Activated naive CD4-positive, alpha-beta T cell treated with Interleukin-2 at 50 U/mL for 16 hours (primary cell): ENCODE measurements around the gene CRELD2.

Experiments used
- DNase-seq: peaks from one replicate; pipeline ENCODE4 v3.0.0-alpha.2; 2020

Gene CRELD2

DNA sequence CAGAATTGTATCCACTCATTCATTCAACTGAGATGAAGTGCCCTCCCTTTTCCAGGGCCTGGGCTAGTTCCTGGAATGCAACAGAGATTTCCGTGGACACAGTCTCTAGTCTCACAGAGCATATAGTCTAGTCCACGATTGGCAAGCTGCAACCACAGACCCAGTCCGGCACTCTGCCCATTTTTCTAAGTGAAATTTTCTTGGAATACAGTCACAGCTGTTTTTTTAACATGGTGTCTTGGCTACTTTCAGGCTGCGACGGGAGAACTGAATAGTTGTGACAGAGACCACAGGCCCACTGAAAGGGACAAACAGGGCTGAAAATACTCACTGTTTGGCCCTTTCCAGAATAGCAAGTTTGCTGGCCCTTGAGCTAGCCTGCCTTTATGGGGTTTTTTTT, 29.4 kb upstream of the CRELD2 start:
- DNase-seq: no peak

DNA sequence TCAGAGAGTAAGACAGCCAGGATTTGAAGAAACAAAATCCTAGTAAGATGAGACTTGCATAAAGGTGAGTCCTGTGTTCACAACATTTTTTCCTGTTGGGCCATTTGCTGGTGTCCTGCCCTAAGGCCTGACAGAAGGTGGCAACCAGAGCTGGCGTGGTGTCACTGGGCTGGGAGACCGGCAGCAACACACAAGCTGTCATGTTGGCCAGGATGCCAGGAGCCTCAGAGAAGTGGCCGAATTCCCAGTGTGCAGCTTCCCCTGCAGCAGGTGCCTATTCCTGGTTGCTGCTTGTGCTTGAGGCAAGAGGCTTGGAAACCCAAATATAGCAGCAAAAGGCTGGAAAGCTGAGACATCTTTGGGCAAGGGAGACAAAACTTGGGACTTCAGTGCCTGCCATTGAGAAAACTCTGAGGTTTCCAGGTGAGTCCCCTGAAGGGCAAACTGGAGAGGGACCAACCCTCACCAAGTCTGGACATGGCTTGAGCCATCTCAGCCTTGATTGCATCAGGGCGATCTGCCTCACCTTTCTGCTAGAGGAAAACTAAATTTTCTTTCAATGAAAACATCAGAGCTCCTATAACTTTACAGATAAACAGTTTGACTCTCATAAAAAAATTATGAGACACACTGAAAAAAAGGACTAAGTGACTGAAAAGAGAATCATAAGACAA, 26.1 kb upstream of the CRELD2 start:
- DNase-seq: no peak

DNA sequence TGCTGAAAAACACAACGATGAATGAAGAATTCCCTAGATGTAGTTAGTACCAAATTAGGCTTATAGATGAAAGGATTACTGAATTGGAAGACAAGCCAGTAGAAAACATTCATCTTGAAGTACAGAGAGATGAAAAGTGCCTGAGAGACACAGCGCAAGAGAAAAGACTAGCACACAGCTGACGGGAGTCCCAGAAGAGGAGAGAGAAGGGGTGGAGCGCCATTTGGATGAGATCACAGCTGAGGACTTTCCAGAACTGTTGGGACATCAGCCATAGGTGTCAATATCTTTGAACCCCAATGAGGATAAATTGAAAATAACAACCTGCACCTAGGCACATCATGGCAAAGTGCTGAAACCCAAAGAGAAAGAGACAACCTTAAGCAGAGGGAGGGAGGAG, 25.4 kb upstream of the CRELD2 start:
- no peak for DNase-seq

DNA sequence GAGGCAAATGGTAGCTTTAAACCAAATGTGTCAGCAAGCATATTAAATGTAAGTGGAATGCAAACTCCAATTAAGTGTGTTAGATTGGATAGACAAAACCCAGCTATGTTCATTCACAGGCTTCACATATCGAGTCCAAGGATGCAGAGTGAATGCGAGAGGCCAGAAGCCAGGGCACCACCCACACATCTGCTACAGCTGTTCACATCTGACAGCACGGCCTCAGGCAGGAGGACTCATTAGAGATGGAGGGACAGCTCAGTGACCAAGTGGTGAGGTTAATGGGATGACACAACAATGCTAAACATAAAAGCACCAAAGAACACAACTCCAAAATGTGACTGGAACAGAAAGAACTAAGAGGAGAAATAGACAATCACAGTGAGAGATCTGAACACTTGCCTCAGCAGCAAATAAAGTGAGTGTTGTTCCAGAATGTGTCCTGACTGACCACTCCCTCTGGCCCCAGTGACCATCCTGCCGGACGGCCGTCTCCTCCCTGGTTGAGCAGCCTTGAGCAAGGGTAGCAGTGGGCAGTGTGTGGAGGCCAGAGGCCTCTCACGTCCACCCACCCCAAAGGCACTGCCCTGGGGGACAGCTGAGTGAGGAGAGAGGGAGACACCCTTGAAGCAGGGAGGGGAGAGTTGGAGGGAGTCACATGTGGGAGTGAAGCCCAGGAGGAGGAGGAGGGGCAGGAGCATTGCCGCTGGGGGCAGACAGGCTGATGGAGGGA, 23.9 kb upstream of the CRELD2 start:
- no peak for DNase-seq

DNA sequence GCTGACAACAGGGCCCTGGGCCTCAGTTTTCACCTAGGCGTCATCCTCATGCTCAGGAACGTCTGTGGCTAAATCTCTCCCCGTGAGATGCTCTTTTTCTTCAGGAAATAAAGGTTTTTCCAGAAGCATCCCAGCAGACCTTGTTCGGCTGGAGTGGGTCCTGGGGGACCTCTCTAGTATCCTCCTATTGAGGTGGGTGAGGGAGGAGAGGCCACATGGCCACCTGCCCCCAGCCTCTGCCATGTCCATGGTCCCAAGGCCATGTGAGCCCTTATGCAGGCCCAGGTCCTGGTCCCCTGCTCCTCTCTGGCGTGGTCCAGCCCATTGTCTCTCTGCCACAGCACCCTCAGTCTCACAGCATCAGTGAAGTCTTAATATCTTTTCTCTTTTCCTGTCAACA, 22.2 kb upstream of the CRELD2 start:
- DNase-seq: no peak

DNA sequence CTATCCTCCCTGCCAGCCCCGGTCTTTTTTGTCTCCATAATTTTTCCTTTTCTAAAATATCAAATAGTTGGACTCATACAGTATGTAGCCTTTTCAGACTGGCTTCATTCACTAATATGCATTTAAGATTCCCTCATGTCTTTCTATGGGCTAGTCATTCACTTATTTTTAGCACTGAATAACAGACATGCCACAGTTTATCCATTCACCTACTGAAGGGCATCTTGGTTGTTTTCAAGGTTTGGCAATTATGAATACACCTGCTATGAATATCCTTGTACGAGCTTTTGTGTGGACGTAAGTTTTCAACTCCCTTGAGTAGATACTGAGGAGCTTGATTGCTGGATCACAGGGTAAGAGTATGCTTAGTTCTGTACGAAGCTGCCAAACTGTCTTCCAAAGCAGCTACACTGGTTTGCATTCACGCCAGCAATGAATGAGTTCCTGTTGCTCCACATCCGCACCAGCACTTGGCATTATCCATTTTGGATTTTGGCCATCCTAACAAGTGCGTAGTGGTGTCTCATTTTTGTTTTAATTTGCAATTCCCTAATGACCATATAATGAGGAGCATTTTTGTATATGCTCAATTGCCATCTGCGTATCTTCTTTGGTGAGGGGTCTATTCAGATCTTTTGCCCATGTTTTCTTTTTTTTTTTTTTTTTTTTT, 21.3 kb upstream of the CRELD2 start:
- DNase-seq: no peak

DNA sequence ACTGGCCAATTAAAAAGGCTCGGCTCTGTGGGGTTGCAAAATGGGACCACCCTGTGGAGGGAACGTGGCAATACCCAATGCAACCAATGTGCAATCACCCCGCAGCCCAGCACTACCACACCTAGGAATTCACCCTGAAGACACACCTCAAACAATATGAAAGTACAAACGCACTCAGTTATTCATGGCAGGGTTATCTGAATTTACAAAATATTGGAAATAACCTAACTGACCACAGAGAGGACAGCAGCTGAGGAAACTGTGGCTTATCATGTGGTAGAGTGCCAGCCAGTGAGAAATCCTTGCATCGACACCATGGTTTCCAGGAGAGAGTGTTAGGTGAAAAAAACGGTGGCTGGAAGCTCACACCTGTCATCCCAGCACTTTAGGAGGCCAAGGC, 18.9 kb upstream of the CRELD2 start:
- DNase-seq: no peak

DNA sequence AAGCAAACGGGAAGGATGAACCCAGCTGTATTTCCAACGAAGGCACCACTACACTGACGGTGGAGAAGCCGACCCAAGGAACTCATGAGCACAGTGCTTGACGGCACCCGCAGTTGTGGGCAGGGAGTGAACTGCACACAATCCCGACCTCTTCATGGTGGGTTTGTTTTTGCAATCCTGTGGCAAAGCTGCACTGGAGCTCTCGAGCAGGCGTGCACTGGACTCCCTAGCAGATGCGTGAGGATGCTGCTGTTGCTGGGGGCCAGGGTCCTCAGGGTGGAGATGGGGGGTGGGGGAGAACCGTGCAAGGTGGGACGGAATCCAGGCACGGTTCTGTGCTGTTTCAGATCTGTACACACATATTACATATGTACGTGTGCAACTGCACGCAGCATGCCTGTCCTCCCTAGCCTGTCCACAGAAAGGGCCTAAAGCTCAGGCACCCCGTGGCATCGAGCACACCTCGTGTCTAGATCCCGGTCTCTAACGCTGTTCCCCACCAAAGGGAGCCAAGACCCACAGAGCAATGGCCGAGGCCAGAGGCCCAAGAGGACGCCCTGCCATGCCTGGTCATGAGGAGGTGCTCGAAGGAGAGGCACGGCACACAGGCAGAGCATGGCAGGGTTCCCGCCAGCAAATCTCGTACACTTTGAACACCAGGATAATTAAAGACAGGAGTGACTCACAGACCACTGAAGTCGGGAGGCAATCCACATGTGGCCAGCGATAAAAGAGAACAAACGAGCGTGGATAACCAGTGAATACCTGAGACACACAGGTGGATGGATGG, 17.8 kb upstream of the CRELD2 start:
- no peak for DNase-seq

DNA sequence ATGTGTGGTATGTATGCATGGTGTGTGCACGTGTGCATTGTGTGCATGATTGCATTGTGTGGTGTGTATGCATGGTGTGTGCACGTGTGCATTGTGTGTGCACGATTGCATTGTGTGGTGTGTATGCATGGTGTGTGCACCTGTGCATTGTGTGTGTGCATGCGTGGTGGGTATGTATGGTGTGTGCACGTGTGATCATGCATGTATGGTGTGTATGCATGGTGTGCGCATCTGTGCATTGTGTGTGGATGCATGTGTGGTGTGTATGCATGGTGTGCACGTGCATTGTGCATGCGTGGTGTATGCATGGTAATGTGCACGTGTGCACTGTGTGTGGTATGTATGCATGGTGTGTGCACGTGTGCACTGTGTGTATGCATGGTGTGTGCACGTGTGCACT, 17.0 kb upstream of the CRELD2 start:
- DNase-seq: no peak

DNA sequence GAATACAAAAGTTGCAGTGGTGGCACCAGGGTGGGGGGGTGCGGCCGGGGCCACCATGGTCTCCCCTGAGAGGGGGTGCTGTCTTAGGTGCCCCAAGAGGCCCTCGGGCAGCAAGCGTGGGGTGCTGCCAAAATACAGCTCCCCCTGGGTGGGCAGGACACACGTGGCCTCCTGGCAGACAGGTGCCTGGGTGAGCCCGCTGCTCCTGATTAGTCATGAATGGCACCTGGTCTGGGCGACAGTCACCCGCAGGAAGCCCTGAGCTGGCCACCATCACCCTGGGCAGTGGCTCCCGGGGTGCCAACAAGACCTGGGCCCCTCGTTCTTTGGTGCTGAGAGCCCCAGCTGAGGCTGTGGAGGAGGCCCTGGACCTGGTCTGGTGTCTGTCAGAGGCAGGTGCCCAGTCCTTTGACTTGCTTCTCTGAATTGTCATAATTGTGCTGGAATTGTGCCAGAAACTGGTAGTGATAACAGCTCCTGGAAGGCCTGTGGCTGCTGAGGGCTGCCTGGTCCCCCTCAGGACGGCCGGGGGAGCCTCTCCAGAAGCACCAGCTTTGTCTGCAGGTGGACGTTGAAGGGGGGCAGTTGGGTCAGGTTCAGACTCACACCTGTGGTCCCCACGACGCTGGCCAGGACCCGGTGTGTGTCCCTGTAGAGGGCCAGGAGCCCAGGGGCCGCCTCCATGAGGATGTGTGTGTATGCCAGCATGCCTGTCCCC, 15.0 kb upstream of the CRELD2 start:
- DNase-seq: no peak

DNA sequence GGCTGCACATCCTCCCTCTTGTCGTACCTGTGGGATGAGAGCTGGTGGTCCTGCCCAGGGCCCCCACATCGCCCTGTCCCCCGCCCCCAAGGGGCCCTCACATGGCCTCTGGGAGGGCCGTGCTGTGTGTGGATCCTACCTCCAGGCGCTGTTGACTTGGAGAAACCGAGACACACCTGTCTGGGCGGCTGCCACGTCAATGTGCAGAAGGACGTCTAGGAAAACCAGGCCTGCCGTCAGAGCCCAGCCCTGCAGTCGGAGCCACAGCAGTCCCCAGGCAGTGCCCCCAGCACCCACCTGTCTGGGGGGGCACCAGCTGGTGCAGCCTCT, 14.4 kb upstream of the CRELD2 start:
- no peak for DNase-seq

DNA sequence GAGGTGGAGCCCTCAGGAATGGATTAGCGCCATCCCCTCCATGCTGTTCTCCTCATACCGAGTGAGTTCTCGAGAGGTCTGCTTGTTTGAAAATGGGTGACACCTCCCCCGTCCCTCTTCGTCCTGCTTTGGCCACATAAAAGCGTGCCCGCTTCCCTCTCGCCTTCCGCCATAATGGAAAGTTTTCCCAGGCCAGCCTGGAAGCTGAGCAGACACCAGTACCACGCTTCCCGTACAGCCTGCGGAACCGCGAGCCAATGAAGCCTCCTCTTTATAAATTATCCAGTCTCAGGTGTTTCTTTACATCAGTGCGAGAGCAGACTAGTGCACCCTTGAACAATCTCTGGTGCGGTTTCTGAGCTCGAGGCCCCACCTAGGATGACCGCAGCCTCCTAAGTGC, 13.0 kb upstream of the CRELD2 start:
- DNase-seq: no peak

DNA sequence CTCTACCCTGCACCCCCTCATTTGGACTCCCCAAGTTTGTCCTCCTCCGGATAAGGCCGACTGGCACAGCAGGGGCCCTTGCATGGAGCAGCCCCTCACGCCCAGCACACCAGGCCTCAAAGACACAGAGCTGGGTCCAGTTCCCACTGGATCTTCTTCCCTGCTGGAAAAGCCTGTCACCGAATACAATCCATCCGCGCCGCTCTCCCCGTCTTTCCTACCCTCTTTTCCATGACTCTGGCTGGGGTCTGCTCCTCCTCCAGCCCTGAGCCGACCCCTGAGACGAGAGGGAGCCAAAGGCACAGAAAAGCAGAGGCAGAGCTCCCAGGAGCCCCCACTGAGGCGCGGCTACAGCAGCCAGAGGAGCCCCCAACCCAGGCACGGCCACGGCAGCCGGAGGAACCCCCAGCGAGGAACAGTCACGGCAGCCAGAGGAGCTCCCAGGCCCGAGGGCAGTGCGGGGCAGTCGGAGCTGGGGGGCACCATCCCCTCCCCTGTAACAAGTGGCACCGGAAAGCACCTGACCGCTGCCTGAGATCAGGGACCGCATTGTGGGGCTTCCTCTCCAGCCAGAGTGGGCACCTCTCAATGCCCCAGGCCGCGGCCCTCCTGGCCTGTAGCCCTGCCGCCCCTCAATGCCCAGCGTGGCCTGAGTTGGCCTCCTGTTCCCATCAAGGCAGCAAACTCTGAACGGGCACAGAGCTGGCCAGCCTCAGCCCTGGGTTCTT, 12.2 kb upstream of the CRELD2 start:
- no peak for DNase-seq

DNA sequence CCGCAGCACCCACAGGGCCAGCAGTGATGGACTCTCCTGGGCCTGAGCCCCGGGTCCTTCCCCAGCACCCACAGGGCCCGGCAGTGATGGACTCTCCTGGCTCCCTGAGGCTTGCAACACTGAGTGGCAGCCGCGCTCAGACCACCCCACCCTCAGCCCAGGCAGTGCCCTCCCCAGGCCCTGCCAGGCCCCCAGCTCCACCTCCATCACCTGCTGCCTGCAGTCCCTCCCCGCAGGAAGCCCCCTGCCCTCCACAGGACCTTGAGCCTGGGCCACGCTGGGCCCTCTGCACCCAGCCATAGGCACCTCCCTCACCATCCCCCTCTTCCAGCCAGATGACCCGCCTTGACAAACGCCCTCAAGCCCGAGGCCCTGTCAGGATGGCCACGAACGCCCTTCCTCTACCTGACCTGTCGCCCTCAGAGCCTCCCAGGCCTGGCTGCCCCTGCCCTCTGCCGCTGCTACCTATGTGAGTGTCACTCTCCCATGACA, 11.6 kb upstream of the CRELD2 start:
- DNase-seq: no peak

DNA sequence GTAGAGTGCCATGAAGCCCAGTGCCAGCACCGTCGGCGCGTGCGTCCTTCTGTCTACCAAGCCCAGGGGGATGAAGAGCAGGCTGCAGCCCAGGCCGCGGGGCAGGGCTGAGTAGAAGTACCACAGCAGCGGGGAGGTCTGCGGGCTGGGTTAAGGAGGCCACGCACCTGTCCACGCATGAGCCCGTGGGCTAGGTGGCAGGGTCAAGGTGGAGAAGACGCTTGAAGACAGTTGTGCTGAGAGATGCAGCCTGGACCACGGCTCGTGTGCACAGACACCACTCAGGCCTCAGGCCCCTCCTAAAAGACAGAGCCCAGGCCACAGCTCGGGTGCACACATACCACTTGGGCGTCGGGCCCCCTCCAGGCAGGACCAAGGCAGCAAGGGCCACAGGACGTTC, 10.6 kb upstream of the CRELD2 start:
- DNase-seq: no peak

DNA sequence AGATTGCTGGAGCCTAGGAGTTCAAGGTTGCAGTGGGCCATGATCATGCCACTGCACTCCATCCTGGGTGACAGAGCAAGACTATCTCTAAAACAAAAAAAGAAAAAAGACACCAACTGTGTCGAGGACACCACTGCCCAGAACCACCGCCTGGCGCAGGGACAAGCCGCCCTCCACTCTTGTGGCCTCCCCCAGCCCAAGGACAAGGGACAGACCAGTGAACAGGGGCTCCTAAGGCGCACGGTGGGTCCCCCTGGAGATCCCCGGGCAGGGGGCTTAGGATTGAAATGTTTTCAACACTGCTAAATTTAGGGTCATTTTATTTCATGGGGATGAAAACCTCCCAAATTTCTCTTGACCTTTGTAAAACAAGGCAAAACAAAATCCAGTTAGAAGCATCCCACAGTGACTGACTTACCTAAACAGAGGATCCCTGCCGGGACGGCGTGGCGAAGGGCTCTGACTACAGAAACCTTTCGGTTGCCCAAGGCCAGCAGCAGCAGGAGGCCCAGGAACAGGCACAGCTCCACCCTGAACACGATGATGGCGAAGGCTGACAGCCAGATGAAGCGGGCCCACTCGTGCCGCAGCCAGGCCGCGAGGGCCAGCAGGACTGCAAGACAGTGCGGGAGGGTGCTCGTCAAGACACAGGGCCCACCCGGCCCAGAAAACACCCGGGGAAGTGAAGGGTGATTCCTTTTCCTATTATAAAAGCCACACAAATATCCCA, 8.8 kb upstream of the CRELD2 start:
- DNase-seq: no peak

DNA sequence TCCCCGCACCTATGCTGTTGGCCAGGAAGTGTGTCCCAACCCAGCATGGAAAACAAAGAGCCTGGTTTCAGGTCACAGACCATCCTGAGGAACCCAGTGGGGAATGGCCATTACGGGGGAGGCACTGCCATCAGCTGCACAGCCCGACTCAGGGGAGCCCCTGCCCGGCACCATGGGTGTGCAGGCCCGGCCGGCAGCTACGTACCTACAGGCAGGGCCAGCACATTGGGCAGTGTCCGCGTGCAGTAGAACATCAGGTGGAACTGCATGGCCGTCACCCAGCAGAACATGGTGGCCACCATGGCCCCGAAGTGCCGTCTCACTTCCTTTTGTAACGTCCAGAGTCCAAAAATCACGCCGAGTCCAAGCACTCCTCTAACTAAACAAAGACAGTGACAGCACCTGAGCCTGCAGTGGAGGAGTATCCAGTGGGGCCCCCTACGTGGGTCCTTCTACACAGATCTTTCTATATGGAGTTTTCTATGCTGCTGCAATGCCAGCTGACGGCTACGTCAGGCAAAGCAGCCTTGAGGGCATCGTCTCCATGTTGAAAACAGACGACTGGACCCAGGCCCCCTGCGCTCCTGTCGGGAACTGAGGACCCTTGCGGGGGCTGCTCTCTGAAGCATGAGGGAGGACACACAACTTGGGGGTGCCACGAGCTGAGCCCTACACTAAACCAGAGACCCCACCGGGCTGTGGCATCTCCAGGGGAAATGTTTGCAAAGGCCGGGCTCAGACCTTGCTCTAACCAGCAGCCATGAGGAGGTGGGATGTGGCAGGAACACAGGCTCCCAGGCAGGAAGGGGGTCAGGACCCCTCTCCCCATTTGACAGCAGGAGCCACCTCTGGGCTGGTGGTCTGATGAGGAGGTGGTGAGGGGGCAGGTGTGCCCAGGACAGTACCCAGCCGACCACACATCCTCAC, 7.9 kb upstream of the CRELD2 start:
- no peak for DNase-seq

DNA sequence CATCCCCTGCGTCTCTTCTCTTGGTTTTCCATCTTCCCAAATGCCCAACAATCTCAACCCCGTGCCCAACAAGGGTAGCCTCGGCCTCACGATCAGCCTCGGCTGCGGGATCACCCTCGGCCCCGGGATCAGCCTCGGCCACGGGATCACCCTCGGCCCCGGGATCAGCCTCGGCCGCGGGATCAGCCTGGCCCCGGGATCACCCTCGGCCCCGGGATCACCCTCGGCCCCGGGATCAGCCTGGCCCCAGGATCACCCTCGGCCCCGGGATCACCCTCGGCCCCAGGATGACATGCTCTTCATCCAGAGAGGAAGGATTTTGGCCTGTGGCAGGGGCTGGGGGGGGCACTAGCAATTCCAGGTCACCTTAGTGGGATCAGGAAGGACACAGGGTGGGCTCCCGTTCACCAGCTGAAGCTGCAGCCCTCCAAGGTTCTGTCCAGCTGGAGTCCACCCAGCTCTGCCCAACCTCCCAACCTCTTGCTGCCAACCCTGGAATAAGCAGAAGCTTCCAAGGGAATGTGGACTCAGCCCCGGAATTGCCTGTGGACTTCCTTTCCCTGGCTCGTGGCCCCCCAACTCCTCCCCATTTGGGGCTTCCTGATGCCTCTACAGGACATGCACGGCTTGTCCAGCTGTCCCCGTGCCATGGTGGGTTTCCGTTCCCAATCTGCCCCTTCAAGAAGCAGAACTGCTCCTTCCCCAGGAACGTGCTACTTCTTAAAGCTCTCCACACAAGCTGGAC, 6.4 kb upstream of the CRELD2 start:
- no peak for DNase-seq

DNA sequence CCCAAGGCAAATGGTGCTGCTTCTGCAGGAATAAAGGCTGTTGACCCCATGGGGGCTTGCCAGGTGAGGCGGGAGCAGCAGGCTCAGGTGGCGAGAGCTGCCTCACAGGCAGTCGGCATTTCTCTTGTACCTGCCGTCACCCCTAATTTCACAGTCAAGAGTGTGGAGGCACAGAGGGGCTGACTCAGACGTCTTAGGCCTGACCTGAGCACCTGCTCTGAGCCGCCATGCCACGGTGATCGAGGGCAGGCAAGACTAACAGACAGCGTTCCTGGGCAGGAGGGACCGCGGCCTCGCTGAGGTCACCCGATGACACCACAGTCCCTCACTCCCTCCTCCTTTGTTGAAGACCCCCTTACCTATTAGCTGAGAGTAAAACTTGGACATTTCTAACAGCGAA, 5.4 kb upstream of the CRELD2 start:
- DNase-seq: no peak

DNA sequence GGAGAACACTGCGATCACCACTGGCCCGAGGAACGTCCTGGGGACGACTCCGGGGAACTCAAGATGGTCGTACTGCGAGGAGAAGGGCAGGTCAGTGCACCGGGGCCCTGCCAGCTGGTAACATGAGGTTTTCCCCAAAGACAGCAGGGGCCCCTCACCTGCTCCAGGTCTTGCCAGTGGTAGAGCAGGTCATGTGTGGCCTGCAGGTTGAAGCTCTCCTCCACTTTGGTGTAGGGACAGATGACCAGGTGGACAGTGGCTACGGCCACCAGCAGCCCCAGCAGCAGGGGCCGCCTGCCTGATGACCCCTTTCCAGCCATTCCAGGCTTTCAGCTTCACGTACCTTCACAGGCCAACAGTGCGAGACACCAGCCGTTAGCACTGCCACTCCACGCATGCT, 5.0 kb upstream of the CRELD2 start:
- no peak for DNase-seq
